SK-N-MC (cell line): ENCODE data around the gene SMIM13.

Source experiments
- EZH2 ChIP-seq: fragments of 200-600 bp; sonication (generic); IDR thresholded peaks from one replicate; pipeline ENCODE4 v1.6.1; 2017; ENCODE audit warnings: antibody characterized with exemption
- FOXP2 ChIP-seq: optimal IDR thresholded peaks from 2 replicates; pipeline ENCODE3; 2011; ENCODE audit warnings: mild to moderate bottlenecking, moderate library complexity; ENCODE audit not compliant: insufficient read depth; ENCODE audit errors: extremely low read length, control extremely low read depth
- POLR2AphosphoS5 ChIP-seq: IDR thresholded peaks from 2 replicates; pipeline ENCODE4 v1.6.1; 2012; ENCODE audit warnings: mild to moderate bottlenecking, low read depth, low read length, borderline replicate concordance

- TF ChIP-seq EZH2 (no peak), POLR2AphosphoS5 (no peak), FOXP2 (no peak)
Measured at GRCh38 chr6:11055127-11055627, 38.5 kb upstream of the SMIM13 start.
